ENCODE measurements around the gene NUP50. TPM values are rescaled to one million over a fixed set of nuclear protein-coding genes. Genes with fewer than 3 reads are reported as not detected.
A peak's percentile ranks its signal among the peaks of the same experiment; 100 is the strongest.

NUP50 gene
- total RNA-seq, 1 donor from 2014 or later = 65.1 TPM

DNA sequence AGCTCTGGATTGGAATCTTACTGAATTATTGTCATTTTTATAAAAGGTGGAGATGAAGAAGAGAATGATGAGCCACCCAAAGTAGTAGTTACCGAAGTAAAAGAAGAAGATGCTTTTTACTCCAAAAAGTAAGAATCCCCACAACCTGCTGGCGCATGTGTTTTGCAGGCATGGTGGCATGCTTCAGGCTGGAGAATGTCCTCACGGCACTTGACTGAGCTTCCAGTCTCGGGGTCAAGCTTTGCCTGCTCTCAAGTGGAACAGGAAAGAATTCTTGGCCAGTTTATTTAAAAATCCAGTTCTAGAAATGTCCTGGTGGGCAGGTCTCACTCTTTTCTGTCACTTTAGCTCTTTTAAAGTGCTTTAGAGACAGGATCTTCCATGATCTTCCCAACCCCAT, 17.5 kb downstream of the NUP50 start:
- Mint-ChIP-seq H3K4me3 (ENCODE audit: low read depth) (no peak overlapping the region), H3K9me3 (ENCODE audit: low read depth) (no peaks in the 10 kb centered on the region), H3K27me3 (no peaks in the 10 kb centered on the region), H3K36me3 (ENCODE audit: insufficient read depth) (peaks cover 32% of the 10 kb centered on the region), H3K4me1 (ENCODE audit: low read depth) (no peaks in the 10 kb centered on the region), H3K27ac (no peak overlapping the region)
- TF ChIP-seq, protein P1, sequence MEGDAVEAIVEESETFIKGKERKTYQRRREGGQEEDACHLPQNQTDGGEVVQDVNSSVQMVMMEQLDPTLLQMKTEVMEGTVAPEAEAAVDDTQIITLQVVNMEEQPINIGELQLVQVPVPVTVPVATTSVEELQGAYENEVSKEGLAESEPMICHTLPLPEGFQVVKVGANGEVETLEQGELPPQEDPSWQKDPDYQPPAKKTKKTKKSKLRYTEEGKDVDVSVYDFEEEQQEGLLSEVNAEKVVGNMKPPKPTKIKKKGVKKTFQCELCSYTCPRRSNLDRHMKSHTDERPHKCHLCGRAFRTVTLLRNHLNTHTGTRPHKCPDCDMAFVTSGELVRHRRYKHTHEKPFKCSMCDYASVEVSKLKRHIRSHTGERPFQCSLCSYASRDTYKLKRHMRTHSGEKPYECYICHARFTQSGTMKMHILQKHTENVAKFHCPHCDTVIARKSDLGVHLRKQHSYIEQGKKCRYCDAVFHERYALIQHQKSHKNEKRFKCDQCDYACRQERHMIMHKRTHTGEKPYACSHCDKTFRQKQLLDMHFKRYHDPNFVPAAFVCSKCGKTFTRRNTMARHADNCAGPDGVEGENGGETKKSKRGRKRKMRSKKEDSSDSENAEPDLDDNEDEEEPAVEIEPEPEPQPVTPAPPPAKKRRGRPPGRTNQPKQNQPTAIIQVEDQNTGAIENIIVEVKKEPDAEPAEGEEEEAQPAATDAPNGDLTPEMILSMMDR (IDR thresholded peaks at IDR 0.05; ENCODE audit: unreplicated experiment) = no peak
- DNase-seq (ENCODE audit: low spot score, unreplicated experiment) = no peak

DNA sequence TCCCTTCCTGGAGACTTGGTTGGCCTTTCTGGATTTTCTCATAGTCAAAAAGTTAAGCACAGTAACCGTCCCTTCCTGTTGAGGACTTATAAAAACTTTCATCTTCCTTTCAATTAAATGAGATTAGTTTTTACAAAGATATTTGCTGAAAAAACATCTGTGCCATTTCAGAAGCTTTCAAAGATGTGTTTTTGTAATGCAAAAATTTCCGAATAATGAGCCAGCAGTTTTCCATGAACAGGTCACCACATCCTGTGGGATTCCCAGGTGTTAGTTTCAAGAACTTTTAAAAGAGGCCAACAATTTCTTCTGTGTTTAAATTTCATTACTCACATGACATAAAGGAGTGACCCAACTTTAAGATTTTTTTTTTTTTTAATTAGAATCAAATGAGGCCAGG, 18.0 kb downstream of the NUP50 start:
- no peaks in the 10 kb centered on the region for H3K27me3 Mint-ChIP-seq

DNA sequence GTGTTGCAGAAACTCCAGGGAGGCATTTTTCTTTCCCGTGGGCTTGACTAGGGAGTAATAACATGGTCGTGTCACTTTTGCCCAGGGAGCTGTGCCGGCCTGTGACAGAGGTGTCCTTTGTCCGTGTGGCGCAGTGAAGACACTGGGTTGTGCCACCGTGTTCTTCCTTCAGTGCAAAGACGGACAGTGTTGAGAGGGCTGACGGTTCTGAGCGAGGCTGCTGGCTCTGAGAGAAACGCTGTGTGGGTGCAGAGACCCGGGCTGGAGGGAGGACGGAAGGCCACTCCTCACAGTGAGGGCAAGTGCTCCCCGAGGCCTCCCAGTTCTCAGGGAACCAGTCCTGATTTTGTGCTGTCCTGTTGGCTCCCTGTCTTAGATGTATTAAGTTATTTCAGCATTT, 20.2 kb downstream of the NUP50 start:
- H3K36me3 Mint-ChIP-seq (ENCODE audit: insufficient read depth) = peaks cover 28% of the 10 kb centered on the region
- H3K9me3 Mint-ChIP-seq (ENCODE audit: low read depth) = no peaks in the 10 kb centered on the region
- H3K27me3 Mint-ChIP-seq = no peaks in the 10 kb centered on the region
- no peak overlapping the region for H3K4me3 Mint-ChIP-seq (ENCODE audit: low read depth)
- TF ChIP-seq, protein P1 (IDR thresholded peaks at IDR 0.05; ENCODE audit: unreplicated experiment) = no peak
- peak overlapping the region; percentile 52 for H3K27ac Mint-ChIP-seq
- H3K4me1 Mint-ChIP-seq (ENCODE audit: low read depth) = no peaks in the 10 kb centered on the region
- no peak for DNase-seq (ENCODE audit: low spot score, unreplicated experiment)

More for the DNA sequence above, 18.0 kb downstream of the NUP50 start:
- H3K36me3 Mint-ChIP-seq (ENCODE audit: insufficient read depth) = peaks cover 31% of the 10 kb centered on the region
- no peak overlapping the region for H3K27ac Mint-ChIP-seq
- H3K9me3 Mint-ChIP-seq (ENCODE audit: low read depth) = no peaks in the 10 kb centered on the region
- no peak for DNase-seq (ENCODE audit: low spot score, unreplicated experiment)
- TF ChIP-seq, protein P1 (IDR thresholded peaks at IDR 0.05; ENCODE audit: unreplicated experiment) = no peak
- H3K4me1 Mint-ChIP-seq (ENCODE audit: low read depth) = no peaks in the 10 kb centered on the region
- no peak overlapping the region for H3K4me3 Mint-ChIP-seq (ENCODE audit: low read depth)

DNA sequence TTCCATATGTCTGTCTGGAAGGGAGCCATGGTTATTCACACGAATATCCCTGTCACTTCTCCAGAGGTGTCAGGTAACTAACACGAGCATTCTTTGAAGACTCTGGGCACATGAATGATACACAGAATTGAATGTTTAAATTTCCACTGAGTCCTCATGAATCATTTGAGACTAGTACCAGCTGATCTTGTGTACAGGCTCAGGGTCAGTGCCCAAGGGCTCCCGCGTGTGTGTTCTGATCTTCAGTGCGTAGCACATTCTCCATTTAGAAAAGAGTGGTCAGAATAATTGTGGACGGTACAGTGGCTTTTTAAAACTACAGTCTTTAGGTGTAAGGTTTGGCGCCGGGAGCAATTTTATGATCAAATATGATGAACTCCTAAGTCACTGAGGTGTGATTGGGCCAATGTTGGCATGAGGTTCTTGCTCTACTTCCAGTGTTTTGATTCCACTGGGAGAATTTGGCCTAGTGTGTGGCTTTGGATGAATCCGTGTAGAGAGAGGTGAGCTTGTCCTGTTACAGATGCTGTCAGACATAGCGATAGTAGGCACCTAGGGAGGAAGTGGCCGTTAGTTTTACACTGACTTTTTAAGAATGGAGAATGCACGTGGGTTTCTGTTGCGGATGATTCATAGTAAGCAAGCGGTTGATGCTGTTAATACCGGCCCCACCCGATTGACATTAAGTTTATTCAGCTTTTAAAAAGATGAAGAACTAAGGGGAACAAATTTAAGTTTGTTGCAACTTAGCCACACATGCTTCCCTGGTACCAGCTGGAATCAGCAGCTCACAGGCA, 22.2 kb downstream of the NUP50 start:
- Mint-ChIP-seq H3K27ac (no peak overlapping the region), H3K27me3 (no peaks in the 10 kb centered on the region), H3K4me1 (ENCODE audit: low read depth) (no peaks in the 10 kb centered on the region), H3K9me3 (ENCODE audit: low read depth) (no peaks in the 10 kb centered on the region), H3K36me3 (ENCODE audit: insufficient read depth) (peaks cover 18% of the 10 kb centered on the region), H3K4me3 (ENCODE audit: low read depth) (no peak overlapping the region)
- TF ChIP-seq, protein P1 (IDR thresholded peaks at IDR 0.05; ENCODE audit: unreplicated experiment) = no peak
- no peak for DNase-seq (ENCODE audit: low spot score, unreplicated experiment)

DNA sequence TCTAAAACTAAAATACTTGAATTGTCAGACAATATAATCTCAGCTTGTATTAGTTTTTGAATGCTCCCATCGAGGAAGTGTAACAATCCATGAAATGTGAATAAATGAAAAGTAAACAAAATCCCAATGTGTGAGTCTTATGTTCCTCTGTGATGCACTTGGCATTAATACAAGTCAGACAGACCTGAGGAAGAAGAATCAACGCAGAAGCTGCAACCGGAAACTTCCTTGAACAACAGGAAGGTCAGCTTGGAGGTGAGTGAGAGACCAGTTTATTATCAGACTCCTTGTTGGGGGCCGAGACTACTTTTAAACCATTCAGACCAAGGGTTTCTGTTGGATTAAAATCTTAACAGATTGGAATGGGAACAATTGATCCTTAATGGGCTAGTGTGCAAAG, 24.2 kb downstream of the NUP50 start:
- no peaks in the 10 kb centered on the region for H3K27me3 Mint-ChIP-seq
- H3K4me3 Mint-ChIP-seq (ENCODE audit: low read depth) = no peak overlapping the region
- peaks cover 14% of the 10 kb centered on the region for H3K36me3 Mint-ChIP-seq (ENCODE audit: insufficient read depth)
- no peaks in the 10 kb centered on the region for H3K9me3 Mint-ChIP-seq (ENCODE audit: low read depth)
- H3K27ac Mint-ChIP-seq = no peak overlapping the region
- no peak for DNase-seq (ENCODE audit: low spot score, unreplicated experiment)
- H3K4me1 Mint-ChIP-seq (ENCODE audit: low read depth) = peaks cover under 1% of the 10 kb centered on the region
- TF ChIP-seq, protein P1 (IDR thresholded peaks at IDR 0.05; ENCODE audit: unreplicated experiment) = no peak

Data from progenitor cell of endocrine pancreas (in vitro differentiated cells).